HEK293T (cell line): ENCODE results near the gene CDK5.
"Not testable (repeated sequence)": the region's sequence is repeated elsewhere in the genome, so short reads cannot be mapped to it uniquely, and the experiment has no call there.

Experiments used
- ARNT ChIP-seq: fragments of 450-650 bp; IDR thresholded peaks from 2 replicates; pipeline ENCODE4 v1.6.1; 2017; ENCODE audit warnings: mild to moderate bottlenecking
- CTBP1 ChIP-seq: fragments of 450-650 bp; IDR thresholded peaks from 2 replicates; pipeline ENCODE4 v1.6.1; 2016; ENCODE audit warnings: borderline replicate concordance
- FOXA1 ChIP-seq: fragments of 450-650 bp; IDR thresholded peaks from 2 replicates; pipeline ENCODE4 v1.6.1; 2016; ENCODE audit warnings: mild to moderate bottlenecking
- FOXK2 ChIP-seq: fragments of 450-650 bp; IDR thresholded peaks from 2 replicates; pipeline ENCODE4 v1.6.1; 2016; ENCODE audit warnings: mild to moderate bottlenecking
- FOXM1 ChIP-seq: fragments of 450-650 bp; IDR thresholded peaks from 2 replicates; pipeline ENCODE4 v1.6.1; 2017; ENCODE audit warnings: mild to moderate bottlenecking, borderline replicate concordance
- HDGF ChIP-seq: fragments of 450-650 bp; IDR thresholded peaks from 2 replicates; pipeline ENCODE4 v1.6.1; 2017; ENCODE audit warnings: antibody characterized with exemption, borderline replicate concordance
- L3MBTL2 ChIP-seq: fragments of 450-650 bp; conservative IDR thresholded peaks from 2 replicates; pipeline ENCODE4 v1.6.1; 2016; ENCODE audit warnings: mild to moderate bottlenecking
- LEF1 ChIP-seq: fragments of 450-650 bp; IDR thresholded peaks from 2 replicates; pipeline ENCODE4 v1.6.1; 2017; ENCODE audit warnings: mild to moderate bottlenecking, borderline replicate concordance
- NFRKB ChIP-seq: fragments of 450-650 bp; IDR thresholded peaks from 2 replicates; pipeline ENCODE4 v1.6.1; 2016; ENCODE audit warnings: mild to moderate bottlenecking, moderate library complexity
- PKNOX1 ChIP-seq: fragments of 450-650 bp; IDR thresholded peaks from 2 replicates; pipeline ENCODE4 v1.6.1; 2016
- SP1 ChIP-seq: fragments of 450-650 bp; IDR thresholded peaks from 2 replicates; pipeline ENCODE4 v1.6.1; 2017
- SUZ12 ChIP-seq: fragments of 450-650 bp; IDR thresholded peaks from 2 replicates; pipeline ENCODE4 v1.6.1; 2016; ENCODE audit warnings: mild to moderate bottlenecking
- TARDBP ChIP-seq: fragments of 450-650 bp; IDR thresholded peaks from 2 replicates; pipeline ENCODE4 v1.6.1; 2016
- ZNF384 ChIP-seq: fragments of 450-650 bp; IDR thresholded peaks from 2 replicates; pipeline ENCODE4 v1.6.1; 2016

GRCh38 chr7:151011616-151012015 is 46.1 kb downstream of the CDK5 start:
- TF ChIP-seq SP1, NFRKB, PKNOX1, ZNF384, LEF1, FOXM1, CTBP1, HDGF, TARDBP, ARNT, SUZ12, FOXK2, FOXA1, L3MBTL2: not testable (repeated sequence)
